ENCODE results near the gene CDC42BPG. TPM values are rescaled to one million over a fixed set of nuclear protein-coding genes. Genes with fewer than 3 reads are reported as not detected.

The CDC42BPG gene
- total RNA-seq, 1 experiment from 2014 or later = 30.1 TPM

DNA sequence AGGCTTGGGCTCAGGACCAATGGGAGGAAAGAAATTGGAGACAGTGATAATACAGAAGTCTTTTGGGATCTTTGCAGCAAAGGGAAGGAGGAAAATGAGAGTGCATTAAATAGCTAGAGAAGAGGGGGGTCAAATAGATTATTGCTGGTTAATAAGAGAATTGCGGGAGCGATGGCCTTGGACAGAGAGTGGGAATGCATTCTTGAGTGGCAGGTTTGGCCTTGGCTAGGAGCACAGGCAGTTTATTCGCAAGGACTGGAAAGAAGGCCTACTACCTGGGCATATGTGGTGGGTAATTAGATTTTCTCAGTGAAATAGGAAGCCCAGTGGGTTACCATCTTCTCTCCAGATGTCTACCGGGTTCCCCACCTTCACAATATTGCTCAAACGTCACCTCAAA, 30.6 kb downstream of the CDC42BPG start:
- H3K4me3 ChIP-seq (replicated peaks in 1 of 2; ENCODE audit: low read depth in 1 of 2, low read length in 2 of 2) = no peak overlapping the region
- no peak for ATAC-seq
- H4K20me1 ChIP-seq (ENCODE audit: insufficient read depth) = no peaks in the 10 kb centered on the region
- H3K9me2 ChIP-seq (ENCODE audit: insufficient read depth) = no peaks in the 10 kb centered on the region
- ChIA-PET POLR2A (no interaction called here), RAD21 (ENCODE audit: low non-redundant PET in 1 of 2, low total read pairs in 2 of 2, uncharacterized antibody in 2 of 2, unreplicated experiment in 2 of 2) (no interaction called here), CTCF (interaction anchor here (0.8 kb wide), 1 partner anchor 30 kb away, joined by 3 read pairs; the partner anchor contains the start of gene CDC42BPG)
- no peak overlapping the region for H2AFZ ChIP-seq (ENCODE audit: low read depth, low read length, poor library complexity, severe bottlenecking)
- H3K36me3 ChIP-seq (ENCODE audit: control insufficient read depth in 1 of 2, insufficient read depth in 2 of 2, low read length in 2 of 2) = no peaks in the 10 kb centered on the region
- H3K4me1 ChIP-seq (ENCODE audit: control insufficient read depth in 1 of 2, insufficient read depth in 2 of 2, low read length in 2 of 2) = peaks cover 7 to 20% of the 10 kb centered on the region in 2 experiments
- TF ChIP-seq EZH2 (IDR thresholded peaks at IDR 0.05) (no peak), ZNF274 (IDR thresholded peaks at IDR 0.05; ENCODE audit: low read depth, low read length) (no peak), CBX3 (IDR thresholded peaks at IDR 0.05; ENCODE audit: low read depth) (no peak), JUND (IDR thresholded peaks at IDR 0.05) (no peak), CEBPB (IDR thresholded peaks at IDR 0.05; ENCODE audit: low read depth) (no peak), POLR2A (IDR thresholded peaks at IDR 0.05; ENCODE audit: borderline replicate concordance, extremely low read depth, insufficient read depth, insufficient read length) (no peak), EGR1 (IDR thresholded peaks at IDR 0.05; ENCODE audit: low read depth) (no peak), EZH2phosphoT487 (IDR thresholded peaks at IDR 0.05; ENCODE audit: borderline replicate concordance) (no peak), TCF7L2 (IDR thresholded peaks at IDR 0.05; ENCODE audit: borderline replicate concordance, extremely low read depth, insufficient read depth, insufficient read length) (no peak), ZFX (IDR thresholded peaks at IDR 0.05) (no peak), SIN3A (IDR thresholded peaks at IDR 0.05; ENCODE audit: low read depth) (no peak), SP1 (IDR thresholded peaks at IDR 0.05; ENCODE audit: low read depth) (no peak)
- TF ChIP-seq, protein P1, sequence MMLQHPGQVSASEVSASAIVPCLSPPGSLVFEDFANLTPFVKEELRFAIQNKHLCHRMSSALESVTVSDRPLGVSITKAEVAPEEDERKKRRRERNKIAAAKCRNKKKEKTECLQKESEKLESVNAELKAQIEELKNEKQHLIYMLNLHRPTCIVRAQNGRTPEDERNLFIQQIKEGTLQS (IDR thresholded peaks at IDR 0.05) = no peak
- TF ChIP-seq, protein P2, sequence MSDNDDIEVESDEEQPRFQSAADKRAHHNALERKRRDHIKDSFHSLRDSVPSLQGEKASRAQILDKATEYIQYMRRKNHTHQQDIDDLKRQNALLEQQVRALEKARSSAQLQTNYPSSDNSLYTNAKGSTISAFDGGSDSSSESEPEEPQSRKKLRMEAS (IDR thresholded peaks at IDR 0.05) = no peak
- TF ChIP-seq, protein P3, sequence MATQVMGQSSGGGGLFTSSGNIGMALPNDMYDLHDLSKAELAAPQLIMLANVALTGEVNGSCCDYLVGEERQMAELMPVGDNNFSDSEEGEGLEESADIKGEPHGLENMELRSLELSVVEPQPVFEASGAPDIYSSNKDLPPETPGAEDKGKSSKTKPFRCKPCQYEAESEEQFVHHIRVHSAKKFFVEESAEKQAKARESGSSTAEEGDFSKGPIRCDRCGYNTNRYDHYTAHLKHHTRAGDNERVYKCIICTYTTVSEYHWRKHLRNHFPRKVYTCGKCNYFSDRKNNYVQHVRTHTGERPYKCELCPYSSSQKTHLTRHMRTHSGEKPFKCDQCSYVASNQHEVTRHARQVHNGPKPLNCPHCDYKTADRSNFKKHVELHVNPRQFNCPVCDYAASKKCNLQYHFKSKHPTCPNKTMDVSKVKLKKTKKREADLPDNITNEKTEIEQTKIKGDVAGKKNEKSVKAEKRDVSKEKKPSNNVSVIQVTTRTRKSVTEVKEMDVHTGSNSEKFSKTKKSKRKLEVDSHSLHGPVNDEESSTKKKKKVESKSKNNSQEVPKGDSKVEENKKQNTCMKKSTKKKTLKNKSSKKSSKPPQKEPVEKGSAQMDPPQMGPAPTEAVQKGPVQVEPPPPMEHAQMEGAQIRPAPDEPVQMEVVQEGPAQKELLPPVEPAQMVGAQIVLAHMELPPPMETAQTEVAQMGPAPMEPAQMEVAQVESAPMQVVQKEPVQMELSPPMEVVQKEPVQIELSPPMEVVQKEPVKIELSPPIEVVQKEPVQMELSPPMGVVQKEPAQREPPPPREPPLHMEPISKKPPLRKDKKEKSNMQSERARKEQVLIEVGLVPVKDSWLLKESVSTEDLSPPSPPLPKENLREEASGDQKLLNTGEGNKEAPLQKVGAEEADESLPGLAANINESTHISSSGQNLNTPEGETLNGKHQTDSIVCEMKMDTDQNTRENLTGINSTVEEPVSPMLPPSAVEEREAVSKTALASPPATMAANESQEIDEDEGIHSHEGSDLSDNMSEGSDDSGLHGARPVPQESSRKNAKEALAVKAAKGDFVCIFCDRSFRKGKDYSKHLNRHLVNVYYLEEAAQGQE (IDR thresholded peaks at IDR 0.05; ENCODE audit: low read depth) = no peak
- TF ChIP-seq, protein P4, sequence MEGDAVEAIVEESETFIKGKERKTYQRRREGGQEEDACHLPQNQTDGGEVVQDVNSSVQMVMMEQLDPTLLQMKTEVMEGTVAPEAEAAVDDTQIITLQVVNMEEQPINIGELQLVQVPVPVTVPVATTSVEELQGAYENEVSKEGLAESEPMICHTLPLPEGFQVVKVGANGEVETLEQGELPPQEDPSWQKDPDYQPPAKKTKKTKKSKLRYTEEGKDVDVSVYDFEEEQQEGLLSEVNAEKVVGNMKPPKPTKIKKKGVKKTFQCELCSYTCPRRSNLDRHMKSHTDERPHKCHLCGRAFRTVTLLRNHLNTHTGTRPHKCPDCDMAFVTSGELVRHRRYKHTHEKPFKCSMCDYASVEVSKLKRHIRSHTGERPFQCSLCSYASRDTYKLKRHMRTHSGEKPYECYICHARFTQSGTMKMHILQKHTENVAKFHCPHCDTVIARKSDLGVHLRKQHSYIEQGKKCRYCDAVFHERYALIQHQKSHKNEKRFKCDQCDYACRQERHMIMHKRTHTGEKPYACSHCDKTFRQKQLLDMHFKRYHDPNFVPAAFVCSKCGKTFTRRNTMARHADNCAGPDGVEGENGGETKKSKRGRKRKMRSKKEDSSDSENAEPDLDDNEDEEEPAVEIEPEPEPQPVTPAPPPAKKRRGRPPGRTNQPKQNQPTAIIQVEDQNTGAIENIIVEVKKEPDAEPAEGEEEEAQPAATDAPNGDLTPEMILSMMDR (IDR thresholded peaks at IDR 0.05 in 2 of 3, conservative IDR thresholded peaks at IDR 0.05 in 1 of 3; ENCODE audit: borderline replicate concordance in 1 of 3, insufficient read depth in 1 of 3, low read depth in 2 of 3, low read length in 2 of 3) = no peak
- TF ChIP-seq, protein P5, sequence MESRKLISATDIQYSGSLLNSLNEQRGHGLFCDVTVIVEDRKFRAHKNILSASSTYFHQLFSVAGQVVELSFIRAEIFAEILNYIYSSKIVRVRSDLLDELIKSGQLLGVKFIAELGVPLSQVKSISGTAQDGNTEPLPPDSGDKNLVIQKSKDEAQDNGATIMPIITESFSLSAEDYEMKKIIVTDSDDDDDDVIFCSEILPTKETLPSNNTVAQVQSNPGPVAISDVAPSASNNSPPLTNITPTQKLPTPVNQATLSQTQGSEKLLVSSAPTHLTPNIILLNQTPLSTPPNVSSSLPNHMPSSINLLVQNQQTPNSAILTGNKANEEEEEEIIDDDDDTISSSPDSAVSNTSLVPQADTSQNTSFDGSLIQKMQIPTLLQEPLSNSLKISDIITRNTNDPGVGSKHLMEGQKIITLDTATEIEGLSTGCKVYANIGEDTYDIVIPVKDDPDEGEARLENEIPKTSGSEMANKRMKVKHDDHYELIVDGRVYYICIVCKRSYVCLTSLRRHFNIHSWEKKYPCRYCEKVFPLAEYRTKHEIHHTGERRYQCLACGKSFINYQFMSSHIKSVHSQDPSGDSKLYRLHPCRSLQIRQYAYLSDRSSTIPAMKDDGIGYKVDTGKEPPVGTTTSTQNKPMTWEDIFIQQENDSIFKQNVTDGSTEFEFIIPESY (IDR thresholded peaks at IDR 0.05; ENCODE audit: extremely low read depth, insufficient replicate concordance, low read length) = no peak
- H3K27ac ChIP-seq (ENCODE audit: low read depth, low read length) = no peak overlapping the region
- no peaks in the 10 kb centered on the region for H3K9me3 ChIP-seq (ENCODE audit: control insufficient read depth in 1 of 2, insufficient read depth in 1 of 2, low read depth in 1 of 2, low read length in 2 of 2)
- H3K79me2 ChIP-seq (ENCODE audit: insufficient read depth, low read length) = peaks cover 9% of the 10 kb centered on the region; the same call in 1 of the 2 replicates
- H3K27me3 ChIP-seq (ENCODE audit: insufficient read depth, low read length) = no peaks in the 10 kb centered on the region
- H3K9ac ChIP-seq (ENCODE audit: low read length) = no peak overlapping the region
- H3K4me2 ChIP-seq (ENCODE audit: low read length) = no peak overlapping the region
- DNase-seq (ENCODE audit: low read depth, low spot score) = no peak
- no TSS peak for BruUV-seq (replicated peaks)
- intact Hi-C loops (cut with micrococcal nuclease) = no loop called here
